Trophoblast cell (in vitro differentiated cells and primary cell): ENCODE data around the gene POM121C.
"Not testable (repeated sequence)": the region's sequence is repeated elsewhere in the genome, so short reads cannot be mapped to it uniquely, and the experiment has no call there.

Experiments used
- DNase-seq, 2 donors: peaks; one replicate each; pipeline ENCODE4 v3.0.0-alpha.2; 2016
- H2AFZ ChIP-seq: 2 replicates; pipeline ENCODE4 v1.6.1; 2013; ENCODE audit warnings: low read length, moderate library complexity, mild to moderate bottlenecking; ENCODE audit not compliant: insufficient read depth, poor library complexity
- H2AK5ac ChIP-seq: 2 replicates; pipeline ENCODE4 v1.6.1; 2013; ENCODE audit warnings: mild to moderate bottlenecking, low read length
- H2BK120ac ChIP-seq: 2 replicates; pipeline ENCODE4 v1.6.1; 2013; ENCODE audit warnings: low read length, mild to moderate bottlenecking, moderate library complexity; ENCODE audit not compliant: insufficient read depth, poor library complexity
- H2BK12ac ChIP-seq: 2 replicates; pipeline ENCODE4 v1.6.1; 2013; ENCODE audit warnings: mild to moderate bottlenecking, low read length, moderate library complexity
- H2BK5ac ChIP-seq: 2 replicates; pipeline ENCODE4 v1.6.1; 2013; ENCODE audit warnings: low read length, low read depth, moderate library complexity, mild to moderate bottlenecking; ENCODE audit not compliant: poor library complexity
- H3K14ac ChIP-seq: 2 replicates; pipeline ENCODE4 v1.6.1; 2013; ENCODE audit warnings: mild to moderate bottlenecking, low read length
- H3K18ac ChIP-seq: 2 replicates; pipeline ENCODE4 v1.6.1; 2013; ENCODE audit warnings: mild to moderate bottlenecking, low read length
- H3K23ac ChIP-seq: 2 replicates; pipeline ENCODE4 v1.6.1; 2013; ENCODE audit warnings: low read length
- H3K27ac ChIP-seq: 2 replicates; pipeline ENCODE4 v1.5.1; 2013; ENCODE audit warnings: low read depth, mild to moderate bottlenecking, inconsistent platforms, low read length, moderate library complexity
- H3K27me3 ChIP-seq: 2 replicates; pipeline ENCODE4 v1.6.1; 2013; ENCODE audit warnings: inconsistent platforms, mild to moderate bottlenecking, low read length, moderate library complexity; ENCODE audit not compliant: insufficient read depth
- H3K36me3 ChIP-seq, 2 experiments: 1 replicate in 1 of 2; 2 replicates in 1 of 2; pipeline ENCODE4 v1.6.1; 2013; ENCODE audit warnings: low read length in 2 of 2, mild to moderate bottlenecking in 2 of 2, moderate library complexity in 1 of 2; ENCODE audit not compliant: insufficient read depth in 2 of 2, control insufficient read depth in 1 of 2
- H3K4ac ChIP-seq: 2 replicates; pipeline ENCODE4 v1.6.1; 2013; ENCODE audit warnings: low read depth, mild to moderate bottlenecking, low read length, moderate library complexity
- H3K4me1 ChIP-seq, 2 experiments: 1 replicate in 1 of 2; 2 replicates in 1 of 2; pipeline ENCODE4 v1.6.1; 2013; ENCODE audit warnings: low read length in 2 of 2, mild to moderate bottlenecking in 2 of 2, moderate library complexity in 1 of 2; ENCODE audit not compliant: insufficient read depth in 2 of 2, control insufficient read depth in 1 of 2
- H3K4me2 ChIP-seq: 2 replicates; pipeline ENCODE4 v1.6.1; 2013; ENCODE audit warnings: inconsistent platforms, mild to moderate bottlenecking, low read length, moderate library complexity
- H3K4me3 ChIP-seq: 2 replicates; pipeline ENCODE4 v1.5.1; 2013; ENCODE audit warnings: mild to moderate bottlenecking, low read depth, low read length, inconsistent platforms
- H3K79me1 ChIP-seq: one replicate; pipeline ENCODE4 v1.6.1; 2013; ENCODE audit warnings: low read length
- H3K79me2 ChIP-seq: 2 replicates; pipeline ENCODE4 v1.6.1; 2013; ENCODE audit warnings: low read length, mild to moderate bottlenecking; ENCODE audit not compliant: control insufficient read depth, insufficient read depth, poor library complexity
- H3K9ac ChIP-seq: 2 replicates; pipeline ENCODE4 v1.6.1; 2013; ENCODE audit warnings: mild to moderate bottlenecking, low read length
- H3K9me3 ChIP-seq: 2 replicates; pipeline ENCODE4 v1.6.1; 2013; ENCODE audit warnings: low read depth, mild to moderate bottlenecking, control low read depth, inconsistent platforms, low read length; ENCODE audit not compliant: insufficient read depth
- H4K12ac ChIP-seq: 2 replicates; pipeline ENCODE4 v1.6.1; 2013; ENCODE audit warnings: low read depth, mild to moderate bottlenecking, low read length, moderate library complexity
- H4K8ac ChIP-seq: 2 replicates; pipeline ENCODE4 v1.6.1; 2013; ENCODE audit warnings: low read depth, mild to moderate bottlenecking, low read length, moderate library complexity
- H4K91ac ChIP-seq: one replicate; pipeline ENCODE4 v1.6.1; 2013; ENCODE audit warnings: low read depth, mild to moderate bottlenecking, low read length, moderate library complexity
- WGBS: extraction: QIAGEN DNeasy Blood & Tissue Kit; methylation state at CpG from one replicate; pipeline ENCODE4 v1.1.7; 2013; ENCODE audit warnings: missing lambda C conversion rate; ENCODE audit not compliant: insufficient read length, insufficient coverage; ENCODE audit errors: extremely low coverage; 5-methylcytosine and 5-hydroxymethylcytosine counted together

The POM121C gene

GRCh38 chr7:75452494-75452955 lies 33.6 kb downstream of the POM121C start:
- not testable (repeated sequence) for H3K4me3 ChIP-seq, H3K23ac ChIP-seq, H3K9ac ChIP-seq, H2AFZ ChIP-seq, H2BK5ac ChIP-seq, H4K12ac ChIP-seq, H2AK5ac ChIP-seq, H3K9me3 ChIP-seq, H2BK120ac ChIP-seq, H3K4ac ChIP-seq, H3K27me3 ChIP-seq, H2BK12ac ChIP-seq, H3K18ac ChIP-seq, H3K4me2 ChIP-seq, DNase-seq, H3K36me3 ChIP-seq, H4K8ac ChIP-seq, H3K4me1 ChIP-seq, H3K27ac ChIP-seq, H3K79me1 ChIP-seq, H4K91ac ChIP-seq, H3K14ac ChIP-seq, H3K79me2 ChIP-seq
- no CpG with 5 or more reads among the region's 4 CpGs for WGBS

GRCh38 chr7:75449946-75450345 lies 36.2 kb downstream of the POM121C start:
- not testable (repeated sequence) for DNase-seq, H3K4me1 ChIP-seq, H2BK120ac ChIP-seq, H3K27me3 ChIP-seq, H2AK5ac ChIP-seq, H3K9ac ChIP-seq, H3K23ac ChIP-seq, H3K18ac ChIP-seq, H3K79me2 ChIP-seq, H3K27ac ChIP-seq, H4K12ac ChIP-seq, H3K4me3 ChIP-seq, H3K9me3 ChIP-seq, H2BK5ac ChIP-seq, H2AFZ ChIP-seq, H3K14ac ChIP-seq, H3K4ac ChIP-seq, H4K91ac ChIP-seq, H3K4me2 ChIP-seq, H3K79me1 ChIP-seq, H2BK12ac ChIP-seq, H4K8ac ChIP-seq, H3K36me3 ChIP-seq
- WGBS: no CpG with 5 or more reads among the region's 5 CpGs

GRCh38 chr7:75442465-75443111 lies 43.5 kb downstream of the POM121C start:
- Histone ChIP-seq H4K8ac (peak overlapping the region; percentile 36), H3K4me3 (peak overlapping the region; percentile 68), H3K4me2 (peak overlapping the region; percentile 69), H3K36me3 (peaks cover 12 to 17% of the 10 kb centered on the region in 2 experiments)
- not testable (repeated sequence) for H3K9me3 ChIP-seq, H3K27me3 ChIP-seq, H3K23ac ChIP-seq, H3K27ac ChIP-seq, H3K4ac ChIP-seq, H2BK120ac ChIP-seq, H3K14ac ChIP-seq, H2BK5ac ChIP-seq, H3K4me1 ChIP-seq, H4K91ac ChIP-seq, H3K18ac ChIP-seq, H4K12ac ChIP-seq, H3K9ac ChIP-seq, H2AK5ac ChIP-seq, H2AFZ ChIP-seq, H3K79me2 ChIP-seq, H3K79me1 ChIP-seq, H2BK12ac ChIP-seq
- peak in 1 of 2 donors; percentile 15 for DNase-seq
- WGBS: no CpG with 5 or more reads among the region's 76 CpGs

GRCh38 chr7:75442101-75442464 lies 44.0 kb downstream of the POM121C start:
- not testable (repeated sequence) for H3K4me1 ChIP-seq, H2BK120ac ChIP-seq, H3K23ac ChIP-seq, H4K12ac ChIP-seq, H3K18ac ChIP-seq, H3K4ac ChIP-seq, H3K9ac ChIP-seq, H3K27me3 ChIP-seq, H3K9me3 ChIP-seq, H3K27ac ChIP-seq, H2BK12ac ChIP-seq, H4K91ac ChIP-seq, H3K79me2 ChIP-seq, H4K8ac ChIP-seq, H2AK5ac ChIP-seq, H3K14ac ChIP-seq, H2BK5ac ChIP-seq, H3K79me1 ChIP-seq, H2AFZ ChIP-seq, DNase-seq
- WGBS: no CpG with 5 or more reads among the region's 37 CpGs
- H3K4me2 ChIP-seq: peak overlapping the region; percentile 70
- H3K36me3 ChIP-seq: peaks cover 15 to 21% of the 10 kb centered on the region in 2 experiments
- H3K4me3 ChIP-seq: peak overlapping the region; percentile 62
